Heart left ventricle (tissue), 16 donors: Measurements from ENCODE around the gene EXOC7. TPM values are rescaled to one million over a fixed set of nuclear protein-coding genes. Genes with fewer than 3 reads are reported as not detected.

Source experiments
- ATAC-seq, 4 donors: fragments of 200-7000 bp; cut with Tn5 transposase; one replicate each; pipeline ENCODE4 v1.9.1; 2020 to 2022; ENCODE audit warnings: moderate library complexity in 4 of 4, mild to moderate bottlenecking in 3 of 4, moderate number of reproducible peaks in 1 of 4
- DNase-seq, 5 donors: peaks; one replicate each; pipeline ENCODE4 v3.0.0-alpha.2; 2020
- H3K27ac ChIP-seq, 12 donors: fragments of 200-600 bp; sonication (generic) in 4 of 12; one replicate each; pipeline versions ENCODE4 v1.5.0 to v1.8.0; 2016 to 2022; ENCODE audit warnings: mild to moderate bottlenecking in 2 of 12
- H3K27me3 ChIP-seq, 9 donors: fragments of 200-600 bp; sonication (generic) in 2 of 9; one replicate each; pipeline versions ENCODE4 v1.5.1 to v1.8.0; 2016 to 2022; ENCODE audit warnings: mild to moderate bottlenecking in 3 of 9
- H3K36me3 ChIP-seq, 9 donors: fragments of 200-600 bp; sonication (generic) in 2 of 9; one replicate each; pipeline versions ENCODE4 v1.5.0 to v1.8.0; 2018 to 2022; ENCODE audit warnings: mild to moderate bottlenecking in 2 of 9
- H3K4me1 ChIP-seq, 12 donors: fragments of 200-600 bp; sonication (generic) in 4 of 12; one replicate each; pipeline versions ENCODE4 v1.5.0 to v1.8.0; 2016 to 2022; ENCODE audit warnings: mild to moderate bottlenecking in 3 of 12
- H3K4me3 ChIP-seq, 12 donors: fragments of 200-600 bp; sonication (generic) in 4 of 12; one replicate each; pipeline versions ENCODE4 v1.5.0 to v1.8.0; 2017 to 2022; ENCODE audit warnings: mild to moderate bottlenecking in 9 of 12, moderate library complexity in 4 of 12
- H3K9me3 ChIP-seq, 12 donors: fragments of 200-600 bp; sonication (generic) in 4 of 12; one replicate each; pipeline versions ENCODE4 v1.5.0 to v1.8.0; 2016 to 2022; ENCODE audit warnings: mild to moderate bottlenecking in 1 of 12
- CTCF ChIP-seq, 12 donors: fragments of 200-600 bp; sonication (generic) in 4 of 12; IDR thresholded peaks; one replicate each; pipeline versions ENCODE4 v1.5.0 to v1.8.0; 2018 to 2022; ENCODE audit warnings: antibody characterized with exemption in 12 of 12, mild to moderate bottlenecking in 5 of 12
- POLR2A ChIP-seq, 2 donors: fragments of 450-650 bp; IDR thresholded peaks; one replicate each; pipeline ENCODE4 v1.6.1; 2017; ENCODE audit warnings: antibody characterized with exemption in 2 of 2, mild to moderate bottlenecking in 2 of 2, moderate library complexity in 2 of 2
- WGBS, 4 donors: extraction: QIAGEN DNeasy Blood & Tissue Kit in 2 of 4; methylation state at CpG; one replicate each; pipeline versions ENCODE4 v1.1.5 to v1.1.7; 2013 to 2018; 5-methylcytosine and 5-hydroxymethylcytosine counted together
- intact Hi-C, 10 donors: fragments of 100-400 bp; cut with DNase I; formaldehyde crosslinking; loops; one replicate each; pipeline versions ENCODE4 v1.11.1 to v1.14.2; 2022
- polyA plus RNA-seq, 2 donors: library from polyadenylated mRNA; stranded (reverse); fragments of 200-250 nt; gene quantifications; one replicate each; pipeline ENCODE4 v1.2.3, GENCODE V29; 2013
- total RNA-seq, 9 donors: library from RNA; depleted of rRNA in 2 of 9; stranded (reverse); fragments of >200 nt in 2 of 9; fragmentation: NEBNext Ultra II Directional in 3 of 9; extraction: Animal tissue kit (Norgen Biotek cat#: 25700) in 3 of 9; gene quantifications; one replicate each; pipeline versions ENCODE4 v1.1.0 to v1.2.4, GENCODE V29; 2016 to 2023
- donor health status: ischemic (EF 13 %, LVEDD 7.1; RV severe dilation, severe dysfunction).
- donor health status: healthy with polysubstance abuse.
- donor health status: DM: no; HTN: yes; CAD: no.
- donor health status: DM: no; HTN: no; CAD: no.
- donor health status: ischemic (EF 25% LVEDD 6.9; RV normal size, moderate dysfunction).
- donor health status: ischemic (EF 25% LVEDD 5.7; RV mildly dilated, moderate dysfunction).
- donor health status: healthy.
- donor health status: DM: yes; HTN: yes; CAD: no.
- donor health status: ischemic (EF 35%, LVEDD 5.7; RV mildly dilated, moderate dysfunction).
- donor health status: nonischemic (EF 11% LVEDD 7.7; RV severe dilation, severe dysfunction).
- donor health status: DM: yes; HTN: yes; CAD: no.
- donor health status: PGD.
- donor health status: ischemic (EF 29% LVEDD 5.4; RV normal size, mild dysfunction).
- donor health status: nonischemic (EF 23%, LVEDD 6.1; RV moderate dilation, normal function).

EXOC7 gene
- total and polyA plus RNA-seq, 11 donors: 39.7 to 107 (median 77.0) TPM

GRCh38 chr17:76124582-76125390 is 21.2 kb upstream of the EXOC7 start:
- WGBS, 4 donors: 86 to 93% (median 89%) methylated on average over 21 to 22 of the region's 22 CpGs
- H3K27me3 ChIP-seq: peaks cover 0 to under 1% (median 0%) of the 10 kb centered on the region in 9 donors
- intact Hi-C loops: loop anchor here in 8 of 10 donors (5.0 kb wide), 4 partner anchors 58 to 273 kb away; no protein-coding TSS in a partner anchor
- peaks cover 0 to 15% (median 2%) of the 10 kb centered on the region in 12 donors for H3K4me1 ChIP-seq
- no peaks in the 10 kb centered on the region for H3K36me3 ChIP-seq
- no peak overlapping the region for H3K27ac ChIP-seq
- DNase-seq: peak in 1 of 5 donors; percentile 17
- no peak for ATAC-seq
- H3K9me3 ChIP-seq: no peaks in the 10 kb centered on the region
- no peak overlapping the region for H3K4me3 ChIP-seq
- no peak for TF ChIP-seq CTCF (IDR thresholded peaks at IDR 0.05)
- TF ChIP-seq POLR2A (IDR thresholded peaks at IDR 0.05): no peak

GRCh38 chr17:76123749-76124581 is 20.4 kb upstream of the EXOC7 start:
- Histone ChIP-seq H3K36me3 (no peaks in the 10 kb centered on the region), H3K27ac (no peak overlapping the region), H3K4me1 (peaks cover 0 to 15% (median 2%) of the 10 kb centered on the region in 12 donors), H3K27me3 (no peaks in the 10 kb centered on the region), H3K9me3 (no peaks in the 10 kb centered on the region), H3K4me3 (no peak overlapping the region)
- ATAC-seq (no peak), DNase-seq (peak in 1 of 5 donors; percentile 39)
- 71 to 84% (median 83%) methylated on average over 8 to 9 of the region's 9 CpGs for WGBS, 4 donors
- intact Hi-C loops: loop anchor here in 8 of 10 donors (2.0 to 5.0 kb wide), 5 partner anchors 58 to 273 kb away; no protein-coding TSS in a partner anchor
- TF ChIP-seq POLR2A (IDR thresholded peaks at IDR 0.05) (no peak), CTCF (IDR thresholded peaks at IDR 0.05) (no peak)

GRCh38 chr17:76123191-76123499 is 19.6 kb upstream of the EXOC7 start:
- Histone ChIP-seq H3K4me1 (peaks cover 0 to 15% (median 2%) of the 10 kb centered on the region in 12 donors), H3K36me3 (no peaks in the 10 kb centered on the region), H3K27ac (no peak overlapping the region), H3K27me3 (no peaks in the 10 kb centered on the region), H3K4me3 (no peak overlapping the region), H3K9me3 (no peaks in the 10 kb centered on the region)
- intact Hi-C loops: loop anchor here in 8 of 10 donors (2.0 to 5.0 kb wide), 5 partner anchors 59 to 274 kb away; no protein-coding TSS in a partner anchor
- TF ChIP-seq CTCF (IDR thresholded peaks at IDR 0.05) (no peak), POLR2A (IDR thresholded peaks at IDR 0.05) (no peak)
- DNase-seq (no peak), ATAC-seq (no peak)
- WGBS, 4 donors: 72 to 88% (median 80%) methylated on average over 5 of the region's 5 CpGs
